ENCODE measurements around the gene PDE8B. TPM values are rescaled to one million over a fixed set of nuclear protein-coding genes. Genes with fewer than 3 reads are reported as not detected.

The PDE8B gene
- polyA plus RNA-seq, 1 of the 3 experiments (the other 2 are of a cell fraction): not detected

- no peaks in the 10 kb centered on the region for H3K79me2 ChIP-seq (ENCODE audit: insufficient read depth)
- POLR2A ChIA-PET: no interaction called here
- H3K4me1 ChIP-seq (ENCODE audit: control insufficient read depth in 1 of 2, insufficient read depth in 2 of 2, low read depth in 1 of 2, low read length in 1 of 2): peaks cover 0 to 36% of the 10 kb centered on the region in 2 experiments; a peak in 1 of 4 replicates
- no peak overlapping the region for H3K9ac ChIP-seq
- peaks cover 4% of the 10 kb centered on the region for H3F3A ChIP-seq (replicated peaks; ENCODE audit: insufficient read depth)
- no peak overlapping the region for H3K4me2 ChIP-seq
- no peaks in the 10 kb centered on the region for H4K20me1 ChIP-seq (ENCODE audit: insufficient read depth)
- H3K9me2 ChIP-seq: no peaks in the 10 kb centered on the region
- H2AFZ ChIP-seq (ENCODE audit: low read depth): no peak overlapping the region
- H3K4me3 ChIP-seq (ENCODE audit: low read depth in 2 of 2, low read length in 1 of 2): no peak overlapping the region
- WGBS (ENCODE audit: low lambda C conversion rate): 71% methylated on average over 3 of the region's 3 CpGs
- no peaks in the 10 kb centered on the region for H3K36me3 ChIP-seq (replicated peaks in 1 of 2; ENCODE audit: control insufficient read depth in 1 of 2, insufficient read depth in 2 of 2, low read length in 1 of 2)
- peak overlapping the region in 1 of 2 experiments; percentile 34; a peak in 1 of 4 replicates for H3K27ac ChIP-seq (ENCODE audit: low read depth in 2 of 2, low read length in 1 of 2)
- no peak for DNase-seq
- no peaks in the 10 kb centered on the region; the same call in 1 of the 2 replicates for H3K27me3 ChIP-seq (ENCODE audit: insufficient read depth)
- H3K9me3 ChIP-seq: no peaks in the 10 kb centered on the region
- TF ChIP-seq NRF1 (IDR thresholded peaks at IDR 0.05; ENCODE audit: low read depth, low read length) (no peak), EP300 (IDR thresholded peaks at IDR 0.05; ENCODE audit: borderline replicate concordance in 1 of 2, low read depth in 1 of 2, low read length in 1 of 2) (0 out of 4 replicates have a peak, but pooled peaks of 1 of the 2 experiments have one; percentile 10)
- CTCF ChIA-PET: no interaction called here
These were observed 95.5 kb downstream of the PDE8B start for GRCh38 chr5:77305956-77306355.

- TF ChIP-seq POLR2AphosphoS5 (IDR thresholded peaks at IDR 0.05; ENCODE audit: low read depth, low read length) (no peak), RAD21 (IDR thresholded peaks at IDR 0.05; ENCODE audit: low read length) (no peak), REST (IDR thresholded peaks at IDR 0.05; ENCODE audit: low read depth, low read length) (no peak), NFIC (IDR thresholded peaks at IDR 0.05; ENCODE audit: borderline replicate concordance) (no peak)
- TF ChIP-seq, protein P1, sequence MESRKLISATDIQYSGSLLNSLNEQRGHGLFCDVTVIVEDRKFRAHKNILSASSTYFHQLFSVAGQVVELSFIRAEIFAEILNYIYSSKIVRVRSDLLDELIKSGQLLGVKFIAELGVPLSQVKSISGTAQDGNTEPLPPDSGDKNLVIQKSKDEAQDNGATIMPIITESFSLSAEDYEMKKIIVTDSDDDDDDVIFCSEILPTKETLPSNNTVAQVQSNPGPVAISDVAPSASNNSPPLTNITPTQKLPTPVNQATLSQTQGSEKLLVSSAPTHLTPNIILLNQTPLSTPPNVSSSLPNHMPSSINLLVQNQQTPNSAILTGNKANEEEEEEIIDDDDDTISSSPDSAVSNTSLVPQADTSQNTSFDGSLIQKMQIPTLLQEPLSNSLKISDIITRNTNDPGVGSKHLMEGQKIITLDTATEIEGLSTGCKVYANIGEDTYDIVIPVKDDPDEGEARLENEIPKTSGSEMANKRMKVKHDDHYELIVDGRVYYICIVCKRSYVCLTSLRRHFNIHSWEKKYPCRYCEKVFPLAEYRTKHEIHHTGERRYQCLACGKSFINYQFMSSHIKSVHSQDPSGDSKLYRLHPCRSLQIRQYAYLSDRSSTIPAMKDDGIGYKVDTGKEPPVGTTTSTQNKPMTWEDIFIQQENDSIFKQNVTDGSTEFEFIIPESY (IDR thresholded peaks at IDR 0.05; ENCODE audit: borderline replicate concordance, low read depth): no peak
- TF ChIP-seq, protein P2, sequence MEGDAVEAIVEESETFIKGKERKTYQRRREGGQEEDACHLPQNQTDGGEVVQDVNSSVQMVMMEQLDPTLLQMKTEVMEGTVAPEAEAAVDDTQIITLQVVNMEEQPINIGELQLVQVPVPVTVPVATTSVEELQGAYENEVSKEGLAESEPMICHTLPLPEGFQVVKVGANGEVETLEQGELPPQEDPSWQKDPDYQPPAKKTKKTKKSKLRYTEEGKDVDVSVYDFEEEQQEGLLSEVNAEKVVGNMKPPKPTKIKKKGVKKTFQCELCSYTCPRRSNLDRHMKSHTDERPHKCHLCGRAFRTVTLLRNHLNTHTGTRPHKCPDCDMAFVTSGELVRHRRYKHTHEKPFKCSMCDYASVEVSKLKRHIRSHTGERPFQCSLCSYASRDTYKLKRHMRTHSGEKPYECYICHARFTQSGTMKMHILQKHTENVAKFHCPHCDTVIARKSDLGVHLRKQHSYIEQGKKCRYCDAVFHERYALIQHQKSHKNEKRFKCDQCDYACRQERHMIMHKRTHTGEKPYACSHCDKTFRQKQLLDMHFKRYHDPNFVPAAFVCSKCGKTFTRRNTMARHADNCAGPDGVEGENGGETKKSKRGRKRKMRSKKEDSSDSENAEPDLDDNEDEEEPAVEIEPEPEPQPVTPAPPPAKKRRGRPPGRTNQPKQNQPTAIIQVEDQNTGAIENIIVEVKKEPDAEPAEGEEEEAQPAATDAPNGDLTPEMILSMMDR (IDR thresholded peaks at IDR 0.05): no peak
These were observed 96.1 kb downstream of the PDE8B start for GRCh38 chr5:77306531-77306930.

More at GRCh38 chr5:77306531-77306930, 96.1 kb downstream of the PDE8B start:
- H2AFZ ChIP-seq (ENCODE audit: low read depth): no peak overlapping the region
- WGBS (ENCODE audit: low lambda C conversion rate): 45% methylated on average over 6 of the region's 6 CpGs
- H3K9me2 ChIP-seq: no peaks in the 10 kb centered on the region
- no peaks in the 10 kb centered on the region for H3K9me3 ChIP-seq
- ChIA-PET CTCF (no interaction called here), POLR2A (no interaction called here)
- no peaks in the 10 kb centered on the region for H3K36me3 ChIP-seq (replicated peaks in 1 of 2; ENCODE audit: control insufficient read depth in 1 of 2, insufficient read depth in 2 of 2, low read length in 1 of 2)
- no peaks in the 10 kb centered on the region for H3K79me2 ChIP-seq (ENCODE audit: insufficient read depth)
- H3K27me3 ChIP-seq (ENCODE audit: insufficient read depth): no peaks in the 10 kb centered on the region; the same call in 1 of the 2 replicates
- H4K20me1 ChIP-seq (ENCODE audit: insufficient read depth): no peaks in the 10 kb centered on the region
- peaks cover 0 to 36% of the 10 kb centered on the region in 2 experiments; a peak in 1 of 4 replicates for H3K4me1 ChIP-seq (ENCODE audit: control insufficient read depth in 1 of 2, insufficient read depth in 2 of 2, low read depth in 1 of 2, low read length in 1 of 2)
- no peak overlapping the region for H3K4me3 ChIP-seq (ENCODE audit: low read depth in 2 of 2, low read length in 1 of 2)
- H3K4me2 ChIP-seq: no peak overlapping the region
- peak overlapping the region in 1 of 2 experiments; percentile 34; a peak in 1 of 4 replicates for H3K27ac ChIP-seq (ENCODE audit: low read depth in 2 of 2, low read length in 1 of 2)
- peaks cover 4% of the 10 kb centered on the region for H3F3A ChIP-seq (replicated peaks; ENCODE audit: insufficient read depth)
- no peak overlapping the region for H3K9ac ChIP-seq
- DNase-seq: no peak

Data from SK-N-SH (cell line).